HG02973 (cell line): Measurements from ENCODE around the gene DDX39A.
"Not testable (repeated sequence)": the region's sequence is repeated elsewhere in the genome, so short reads cannot be mapped to it uniquely, and the experiment has no call there.

Source experiments
- ATAC-seq: cut with Tn5 transposase; IDR thresholded peaks from one replicate; pipeline ENCODE4 v1.9.1; 2021; ENCODE audit warnings: moderate library complexity; ENCODE audit not compliant: unreplicated experiment

Gene DDX39A

GRCh38 chr19:14419106-14419813 lies at the start of gene DDX39A:
Gene DDX39A, minus strand, starts transcription at chr19:14419341. Its CDS starts 6,121 bp downstream, at chr19:14413220.
- peak; percentile 88 for ATAC-seq

DNA sequence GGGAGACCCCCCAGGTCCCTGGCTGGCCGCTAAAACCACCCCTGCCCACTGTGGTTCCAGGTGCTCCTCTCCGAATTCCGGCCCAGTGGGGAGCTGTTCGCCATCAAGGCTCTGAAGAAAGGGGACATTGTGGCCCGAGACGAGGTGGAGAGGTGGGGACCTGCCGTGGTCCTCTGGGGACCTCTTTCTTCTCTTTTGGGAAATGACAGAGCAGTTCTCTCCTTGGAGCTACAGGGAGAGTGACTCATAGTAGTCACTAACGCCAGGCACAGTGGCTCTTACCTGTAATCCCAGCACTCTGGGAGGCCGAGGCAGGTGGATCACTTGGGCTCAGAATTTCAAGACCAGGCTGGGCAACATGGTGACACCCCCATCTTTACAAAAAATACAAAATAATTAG lies 48.7 kb upstream of the DDX39A start:
- ATAC-seq, result no peak

- ATAC-seq, result no peak
These were observed 48.2 kb upstream of the DDX39A start for GRCh38 chr19:14467391-14467790.

DNA sequence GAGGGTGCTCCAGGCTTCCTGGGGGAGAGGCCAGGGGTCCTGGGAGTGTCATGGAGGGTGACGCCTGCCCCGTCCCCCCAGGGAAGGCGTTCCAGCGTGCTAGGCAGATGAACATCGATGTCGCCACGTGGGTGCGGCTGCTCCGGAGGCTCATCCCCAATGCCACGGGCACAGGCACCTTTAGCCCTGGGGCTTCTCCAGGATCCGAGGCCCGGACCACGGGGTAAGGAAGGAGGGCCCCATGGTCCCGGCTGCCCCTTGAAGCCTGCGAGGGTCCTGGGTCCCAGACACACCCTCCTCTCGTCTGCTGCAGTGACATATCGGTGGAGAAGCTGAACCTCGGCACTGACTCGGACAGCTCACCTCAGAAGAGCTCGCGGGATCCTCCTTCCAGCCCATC lies 44.6 kb upstream of the DDX39A start:
- ATAC-seq, result no peak

DNA sequence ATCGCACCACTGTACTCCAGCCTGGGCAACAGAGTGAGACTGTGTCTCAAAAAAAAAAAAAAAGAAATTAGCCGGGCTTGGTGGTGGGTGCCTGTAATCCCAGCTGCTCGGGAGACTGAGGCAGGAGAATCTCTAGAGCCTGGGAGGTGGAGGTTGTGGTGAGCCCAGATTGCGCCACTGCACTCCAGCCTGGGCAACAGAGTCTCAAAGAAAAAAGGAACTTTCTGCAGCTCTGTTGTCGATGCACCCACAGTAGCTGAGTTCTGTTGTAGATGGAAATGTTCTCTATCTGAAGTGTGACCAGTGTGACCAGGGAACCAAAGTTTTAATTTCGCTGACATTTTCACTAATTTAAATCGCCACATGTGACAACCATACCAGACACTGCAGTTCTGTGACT lies 43.3 kb upstream of the DDX39A start:
- not testable (repeated sequence) for ATAC-seq

DNA sequence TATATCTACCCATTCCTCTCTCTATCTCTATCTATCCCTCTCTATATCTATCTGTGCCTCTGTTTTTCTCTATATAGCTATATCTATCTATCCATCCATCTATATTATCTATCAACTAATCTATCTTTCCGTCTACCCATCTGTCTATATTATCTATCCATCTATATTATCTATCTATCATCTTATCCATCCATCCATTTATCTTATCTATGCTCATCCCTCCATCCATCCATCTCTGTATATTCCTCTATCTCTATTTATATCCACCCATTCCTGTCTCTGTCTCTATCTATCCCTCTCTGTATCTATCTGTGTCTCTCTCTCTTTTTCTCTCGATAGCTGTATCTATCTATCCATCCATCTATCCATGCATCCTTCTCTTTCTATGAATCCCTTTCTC lies 41.8 kb upstream of the DDX39A start:
- no peak for ATAC-seq

DNA sequence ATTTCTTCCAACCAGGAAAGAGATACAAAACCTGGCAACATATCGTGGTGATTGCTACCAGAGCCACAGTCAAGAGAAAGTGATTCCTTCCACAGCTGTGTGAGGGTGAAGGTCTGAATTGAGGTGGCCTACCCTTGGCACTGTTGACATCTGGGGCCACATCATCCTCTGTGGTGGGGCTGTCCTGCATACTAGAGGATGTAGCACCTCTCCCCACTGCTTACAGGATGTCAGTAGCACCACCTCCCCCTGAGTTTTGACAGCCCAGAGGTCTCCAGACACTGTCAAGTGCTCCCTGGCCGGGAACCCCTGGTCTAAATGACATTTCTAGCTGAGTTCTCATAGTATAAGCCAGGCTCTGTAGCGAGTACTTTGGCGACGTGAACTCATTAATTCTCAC lies 40.6 kb upstream of the DDX39A start:
- ATAC-seq, result no peak

- not testable (repeated sequence) for ATAC-seq
These were observed 33.2 kb upstream of the DDX39A start for GRCh38 chr19:14452303-14452702.

GRCh38 chr19:14450876-14451275 lies 31.7 kb upstream of the DDX39A start:
- ATAC-seq, result no peak

GRCh38 chr19:14450168-14450874 lies 31.2 kb upstream of the DDX39A start:
- ATAC-seq, result no peak

DNA sequence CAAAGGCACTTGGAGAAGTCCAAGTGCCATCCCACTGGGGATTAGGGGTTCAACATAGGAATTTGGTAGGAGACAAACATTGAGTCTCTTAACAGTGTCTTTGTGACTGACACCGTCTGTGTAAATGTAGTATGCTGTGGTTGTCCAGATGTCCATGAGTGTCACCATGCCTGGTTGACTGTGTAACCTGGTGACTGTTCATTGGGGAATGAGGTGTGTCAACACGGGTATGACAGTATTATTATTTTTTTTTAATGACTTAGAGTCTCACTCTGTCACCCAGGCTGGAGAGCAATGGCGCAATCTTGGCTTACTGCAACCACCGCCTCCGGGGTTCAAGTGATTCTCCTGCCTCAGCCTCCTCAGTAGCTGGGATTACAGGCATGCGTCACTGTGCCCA lies 30.2 kb upstream of the DDX39A start:
- ATAC-seq, result no peak

DNA sequence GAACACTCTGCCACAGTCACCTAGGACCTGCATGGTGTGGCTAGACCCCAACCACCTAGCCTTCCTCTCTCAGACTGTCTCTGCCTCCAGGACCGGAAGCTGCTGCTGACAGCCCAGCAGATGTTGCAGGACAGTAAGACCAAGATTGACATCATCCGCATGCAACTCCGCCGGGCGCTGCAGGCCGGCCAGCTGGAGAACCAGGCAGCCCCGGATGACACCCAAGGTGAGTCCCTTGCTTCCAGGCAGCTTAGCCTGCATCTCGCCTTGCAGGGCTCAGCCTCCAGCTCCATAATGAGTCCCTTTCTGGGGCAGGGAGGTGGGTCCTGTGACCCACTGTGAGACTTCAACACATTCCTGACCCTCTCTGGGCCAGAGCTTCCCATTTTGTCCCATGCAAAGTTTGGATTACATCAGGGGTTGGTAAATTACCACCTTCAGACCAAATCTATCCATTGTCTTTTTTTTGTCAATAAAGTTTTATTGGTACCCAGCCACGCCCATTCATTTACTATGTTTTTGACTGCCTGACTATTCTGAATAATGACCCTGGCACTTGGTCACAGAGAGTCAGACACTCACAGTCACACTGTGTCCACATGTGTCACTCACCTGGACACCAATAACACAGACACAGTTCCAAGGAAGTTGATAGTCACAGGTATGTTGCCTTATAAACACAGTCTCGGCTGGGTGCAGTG lies 27.3 kb upstream of the DDX39A start:
- ATAC-seq, result no peak

GRCh38 chr19:14443632-14444216 lies 24.6 kb upstream of the DDX39A start:
- no peak for ATAC-seq

GRCh38 chr19:14442891-14443631 lies 23.9 kb upstream of the DDX39A start:
- ATAC-seq, result no peak

GRCh38 chr19:14441041-14441938 lies 22.1 kb upstream of the DDX39A start:
- no peak for ATAC-seq

DNA sequence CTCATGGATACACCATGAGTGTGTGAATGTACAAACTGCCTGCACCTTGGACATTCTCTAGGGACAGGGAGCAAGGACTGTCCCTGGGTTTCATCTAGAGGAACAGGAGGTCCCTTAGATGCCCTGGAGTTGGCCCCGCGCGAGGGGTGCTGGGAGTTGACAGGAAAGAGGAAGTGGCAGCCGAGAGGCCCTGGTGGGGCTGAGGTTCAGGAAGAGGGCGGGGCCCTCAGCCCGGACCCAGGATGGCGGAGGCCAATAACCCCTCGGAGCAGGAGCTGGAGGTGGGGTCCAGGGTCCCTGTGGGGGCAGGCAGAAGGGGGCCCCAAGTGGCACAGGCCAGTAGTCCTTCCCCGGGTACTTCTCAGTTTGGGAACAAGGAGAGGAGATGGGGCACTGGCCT lies 20.9 kb upstream of the DDX39A start:
- peak; percentile 61 for ATAC-seq

DNA sequence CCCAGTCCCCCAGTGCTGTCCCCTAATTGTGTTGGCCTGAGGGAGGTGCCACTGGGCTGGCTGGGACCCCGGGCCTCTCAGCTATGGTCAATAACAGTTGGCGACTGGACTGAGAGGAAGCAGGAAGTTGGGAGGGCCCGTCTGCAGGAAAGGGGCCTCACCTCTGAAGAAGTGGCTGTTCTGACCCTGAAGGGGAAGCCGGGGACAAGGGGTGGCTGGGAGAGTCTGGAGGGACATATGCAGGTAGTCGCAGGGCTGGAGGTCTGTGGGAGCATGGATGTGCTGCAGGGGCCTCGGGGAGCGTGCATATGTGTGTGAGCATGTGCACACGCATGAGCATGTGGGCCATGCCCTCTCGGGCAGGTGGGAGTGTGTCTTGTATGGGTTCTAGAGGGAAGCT lies 19.9 kb upstream of the DDX39A start:
- ATAC-seq, result no peak

DNA sequence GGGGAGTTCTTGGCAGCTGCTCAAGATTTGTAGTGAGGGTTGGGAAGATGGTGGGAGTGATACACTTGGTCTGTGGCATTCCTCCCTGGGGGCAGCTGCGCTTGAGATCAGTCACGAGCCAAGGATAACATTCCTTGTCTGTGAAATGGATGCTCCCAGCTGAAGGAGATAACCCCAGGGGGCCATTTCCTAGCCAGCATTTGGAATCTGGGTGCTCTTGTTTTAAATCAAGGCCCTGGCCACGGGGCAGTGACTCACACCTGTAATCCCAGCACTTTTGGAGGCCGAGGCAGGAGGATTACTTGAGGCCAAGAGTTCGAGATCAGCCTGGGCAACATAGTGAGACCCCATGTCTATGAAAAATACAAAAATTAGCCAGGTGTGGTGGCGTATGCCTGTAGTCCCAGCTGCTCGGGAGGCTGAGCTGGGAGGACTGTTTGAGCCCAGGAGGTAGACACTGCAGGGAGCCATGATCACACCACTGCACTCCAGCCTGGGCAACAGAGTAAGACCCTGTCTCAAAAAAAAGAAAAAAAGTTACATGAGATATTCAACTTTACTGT lies 18.5 kb upstream of the DDX39A start:
- no peak for ATAC-seq

DNA sequence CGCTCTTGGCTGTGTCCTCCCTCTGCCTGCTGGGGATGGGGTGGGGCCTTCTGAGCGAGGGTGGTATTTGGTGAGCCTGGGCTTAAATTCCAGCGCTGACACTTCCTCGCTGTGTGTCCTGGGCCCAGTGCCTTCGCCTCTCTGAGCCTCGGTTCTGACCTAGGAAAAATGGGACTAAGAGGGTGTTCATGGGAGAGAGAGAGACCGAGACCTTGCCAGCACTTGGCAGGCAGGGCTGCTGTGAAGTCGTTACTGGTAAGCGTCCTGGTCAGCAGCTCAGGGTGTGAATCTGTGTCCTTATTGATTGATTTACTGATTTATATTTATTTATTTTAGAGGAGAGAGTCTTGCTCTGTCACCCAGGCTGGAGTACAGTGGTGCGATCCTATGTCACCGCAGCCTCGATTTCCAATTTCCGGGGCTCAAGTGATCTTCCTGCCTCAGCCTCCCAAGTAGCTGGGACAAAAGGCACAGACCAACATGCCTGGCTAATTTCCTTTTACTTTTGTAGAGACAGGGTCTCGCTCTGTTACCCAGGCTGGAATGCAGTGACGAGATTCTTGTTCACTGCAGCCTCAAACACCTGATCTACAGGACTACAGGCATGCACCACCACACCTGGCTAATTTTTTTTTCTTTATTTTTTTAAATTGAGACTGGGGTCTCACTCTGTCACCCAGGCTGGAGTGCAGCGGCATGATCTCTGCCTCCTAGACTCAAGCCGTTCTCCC lies 16.3 kb upstream of the DDX39A start:
- no peak for ATAC-seq
